ENCODE measurements around the gene MPO. TPM values are rescaled to one million over a fixed set of nuclear protein-coding genes. Genes with fewer than 3 reads are reported as not detected.

Gene MPO, protein sequence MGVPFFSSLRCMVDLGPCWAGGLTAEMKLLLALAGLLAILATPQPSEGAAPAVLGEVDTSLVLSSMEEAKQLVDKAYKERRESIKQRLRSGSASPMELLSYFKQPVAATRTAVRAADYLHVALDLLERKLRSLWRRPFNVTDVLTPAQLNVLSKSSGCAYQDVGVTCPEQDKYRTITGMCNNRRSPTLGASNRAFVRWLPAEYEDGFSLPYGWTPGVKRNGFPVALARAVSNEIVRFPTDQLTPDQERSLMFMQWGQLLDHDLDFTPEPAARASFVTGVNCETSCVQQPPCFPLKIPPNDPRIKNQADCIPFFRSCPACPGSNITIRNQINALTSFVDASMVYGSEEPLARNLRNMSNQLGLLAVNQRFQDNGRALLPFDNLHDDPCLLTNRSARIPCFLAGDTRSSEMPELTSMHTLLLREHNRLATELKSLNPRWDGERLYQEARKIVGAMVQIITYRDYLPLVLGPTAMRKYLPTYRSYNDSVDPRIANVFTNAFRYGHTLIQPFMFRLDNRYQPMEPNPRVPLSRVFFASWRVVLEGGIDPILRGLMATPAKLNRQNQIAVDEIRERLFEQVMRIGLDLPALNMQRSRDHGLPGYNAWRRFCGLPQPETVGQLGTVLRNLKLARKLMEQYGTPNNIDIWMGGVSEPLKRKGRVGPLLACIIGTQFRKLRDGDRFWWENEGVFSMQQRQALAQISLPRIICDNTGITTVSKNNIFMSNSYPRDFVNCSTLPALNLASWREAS
- 0.06 TPM in 1 of 2 replicates, not detected in the other for total RNA-seq

GRCh38 chr17:58280480-58281217 is at the start of gene MPO:
TSS of gene MPO (minus strand) at chr17:58280935. CDS start at chr17:58280758, 177 bp downstream.

DNA sequence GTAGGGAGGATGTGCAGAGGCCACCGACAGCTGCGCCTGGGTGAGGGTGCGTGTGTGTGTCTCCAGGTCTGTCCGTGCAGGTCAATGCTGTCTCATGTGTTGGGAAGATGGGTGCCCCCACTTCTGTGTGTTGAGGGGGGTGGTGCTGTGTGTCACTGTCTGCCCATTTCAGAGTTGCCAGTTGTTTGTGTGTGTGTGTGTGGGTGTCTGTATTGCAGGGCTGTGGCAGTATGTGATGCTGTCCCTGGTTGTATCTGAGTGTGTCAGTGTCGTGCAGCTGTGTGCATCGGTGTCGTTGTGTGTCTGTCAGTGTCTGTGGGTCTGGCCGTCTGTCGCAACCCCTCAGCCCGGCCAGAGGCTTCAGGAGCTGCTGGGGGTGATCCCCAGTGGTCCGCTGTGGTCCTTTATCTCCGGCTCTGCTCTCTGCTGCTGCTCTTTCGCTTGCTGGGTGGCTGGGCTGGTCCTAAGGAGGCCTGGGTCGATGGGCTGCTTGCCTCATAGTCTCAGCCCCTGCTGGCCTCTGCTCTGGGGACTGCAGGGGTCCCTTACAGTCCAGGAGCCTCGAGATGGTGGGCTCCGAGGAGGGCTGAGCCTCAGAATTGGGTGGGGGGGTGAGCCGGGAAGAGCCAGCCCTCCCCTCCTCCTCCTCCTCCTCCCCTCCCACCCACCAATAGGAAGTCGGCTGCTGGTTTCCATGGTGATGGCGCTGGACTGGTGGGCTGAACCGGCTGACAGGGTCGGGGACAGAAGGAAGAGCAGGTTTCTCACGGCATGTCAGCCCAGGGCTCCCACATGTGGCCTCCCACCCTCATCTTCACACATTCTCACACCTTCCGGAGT is 47.7 kb upstream of the MPO start, which contains the start of gene TSPOAP1:
Gene TSPOAP1, minus strand, starts transcription at position 601 of the 840 bp plus-strand sequence. CDS start 875 bp downstream, outside the sequence.

DNA sequence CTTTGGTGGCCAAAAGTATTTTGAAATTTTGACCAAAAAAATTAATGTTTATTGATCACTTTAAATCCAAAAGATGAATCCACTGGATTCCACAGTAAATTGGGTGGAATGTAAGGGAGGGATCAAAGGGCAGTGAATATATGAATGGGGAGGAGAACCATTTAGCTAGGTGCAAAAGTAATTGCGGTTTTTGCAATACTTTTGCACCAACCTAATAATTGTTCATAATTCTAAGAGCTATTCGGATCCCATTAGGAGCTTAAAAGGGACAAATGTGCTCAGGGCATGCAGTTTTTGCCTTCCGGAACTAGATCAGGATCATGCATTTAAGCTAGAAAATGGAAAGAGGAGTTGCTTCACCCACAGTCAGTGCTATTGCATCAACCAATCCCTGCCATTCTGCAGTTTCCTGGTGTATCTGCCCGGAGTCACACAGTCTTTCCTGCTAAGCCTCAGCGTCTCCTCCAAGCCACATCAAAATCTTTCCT is 42.5 kb downstream of the MPO start, which contains the start of gene LPO:
Gene LPO, plus strand, starts transcription at position 438 of the 488 bp plus-strand sequence. CDS start 4,396 bp downstream, outside the sequence.

Other genes with a start within 250 kb of the MPO start
- 9.4 and 13.1 TPM in 2 replicates for gene DYNLL2, start 197.5 kb downstream of the MPO start, total RNA-seq
- not detected in 2 replicates for gene OR4D1, start 132.6 kb downstream of the MPO start, total RNA-seq
- gene OR4D2, start 114.0 kb downstream of the MPO start, total RNA-seq: not detected in 2 replicates
- not detected in 2 replicates for gene EPX, start 88.2 kb downstream of the MPO start, total RNA-seq
- 7.9 and 8.3 TPM in 2 replicates for gene MKS1, start 61.7 kb downstream of the MPO start, total RNA-seq
- gene LPO, start 42.4 kb downstream of the MPO start, total RNA-seq: not detected in 2 replicates
- 0.05 and 0.12 TPM in 2 replicates for gene TSPOAP1, start 47.9 kb upstream of the MPO start, total RNA-seq
- gene SUPT4H1, start 71.3 kb upstream of the MPO start, total RNA-seq: 35.4 and 47.3 TPM in 2 replicates
- gene RNF43, start 136.6 kb upstream of the MPO start, total RNA-seq: not detected in 2 replicates
- not detected in 2 replicates for gene HSF5, start 207.5 kb upstream of the MPO start, total RNA-seq
- gene MTMR4, start 233.7 kb upstream of the MPO start, total RNA-seq: 30.7 and 41.9 TPM in 2 replicates

Measured in cardiac ventricle fibroblast (primary cell).